IMR-90 (cell line): Measurements from ENCODE around the gene INPP5A. TPM values are rescaled to one million over a fixed set of nuclear protein-coding genes. Genes with fewer than 3 reads are reported as not detected.

Experiments used
- ATAC-seq: fragments of 200-7000 bp; cut with Tn5 transposase; 2 replicates; pipeline ENCODE4 v1.9.1; 2020; ENCODE audit warnings: low read depth, mild to moderate bottlenecking, moderate library complexity
- BruUV-seq: library from RNA; stranded (reverse); fragments of 400-500 nt; replicated peaks from 2 replicates; lab custom pipeline; 2021; lab: Mats Ljungman, UMichigan
- CTCF ChIA-PET: fragments of 300-600 bp; formaldehyde crosslinking; extraction: SDS; loops from one replicate; lab custom pipeline; 2021; ENCODE audit warnings: antibody characterized with exemption; lab: Yijun Ruan, JAX
- POLR2A ChIA-PET: fragments of 300-600 bp; sonication (Branson Sonifier 250); formaldehyde crosslinking; loops from one replicate; lab custom pipeline; 2022; ENCODE audit warnings: antibody characterized with exemption; ENCODE audit not compliant: unreplicated experiment; lab: Charles Lee
- DNase-seq: peaks from one replicate; pipeline ENCODE4 v3.0.0; 2013
- H2AFZ ChIP-seq: replicated peaks from 2 replicates; pipeline ENCODE3; 2013; ENCODE audit warnings: low read length, mild to moderate bottlenecking; ENCODE audit not compliant: poor library complexity
- H2AK5ac ChIP-seq: 2 replicates; pipeline ENCODE4 v1.6.1; 2013; ENCODE audit warnings: low read depth, low read length, inconsistent platforms
- H2AK9ac ChIP-seq: replicated peaks from 2 replicates; pipeline ENCODE3; 2013; ENCODE audit warnings: mild to moderate bottlenecking, low read depth, low read length, moderate library complexity; ENCODE audit not compliant: poor library complexity
- H2BK120ac ChIP-seq: 2 replicates; pipeline ENCODE4 v1.6.1; 2013; ENCODE audit warnings: low read depth, low read length, inconsistent platforms
- H2BK15ac ChIP-seq: 3 replicates; pipeline ENCODE4 v1.6.1; 2013; ENCODE audit warnings: low read depth, low read length, inconsistent platforms
- H2BK20ac ChIP-seq: 2 replicates; pipeline ENCODE4 v1.6.1; 2013; ENCODE audit warnings: low read depth, mild to moderate bottlenecking, inconsistent platforms, low read length, moderate library complexity
- H2BK5ac ChIP-seq: 2 replicates; pipeline ENCODE4 v1.6.1; 2013; ENCODE audit warnings: mild to moderate bottlenecking, low read depth, low read length, inconsistent platforms; ENCODE audit not compliant: poor library complexity, severe bottlenecking
- H3K14ac ChIP-seq: replicated peaks from 2 replicates; pipeline ENCODE4 v1.6.1; 2013; ENCODE audit warnings: low read depth, low read length, inconsistent platforms
- H3K18ac ChIP-seq: 2 replicates; pipeline ENCODE4 v1.6.1; 2013; ENCODE audit warnings: low read depth, low read length, control low read depth
- H3K23ac ChIP-seq: 2 replicates; pipeline ENCODE4 v1.6.1; 2013; ENCODE audit warnings: low read depth, low read length, inconsistent platforms
- H3K27ac ChIP-seq: 2 replicates; pipeline ENCODE4 v1.5.1; 2013; ENCODE audit warnings: mild to moderate bottlenecking, control low read depth, low read length; ENCODE audit not compliant: insufficient read depth
- H3K27me3 ChIP-seq: 2 replicates; pipeline ENCODE4 v1.6.1; 2013; ENCODE audit warnings: low read length; ENCODE audit not compliant: control insufficient read depth, insufficient read depth
- H3K36me3 ChIP-seq: 2 replicates; pipeline ENCODE4 v1.6.1; 2013; ENCODE audit warnings: low read length, mixed read lengths; ENCODE audit not compliant: control insufficient read depth, insufficient read depth
- H3K4ac ChIP-seq: 2 replicates; pipeline ENCODE4 v1.6.1; 2013; ENCODE audit warnings: low read depth, low read length, inconsistent platforms
- H3K4me1 ChIP-seq: 2 replicates; pipeline ENCODE4 v1.6.1; 2013; ENCODE audit warnings: low read length, mixed read lengths; ENCODE audit not compliant: control insufficient read depth, insufficient read depth
- H3K4me2 ChIP-seq: 2 replicates; pipeline ENCODE4 v1.6.1; 2013; ENCODE audit warnings: low read depth, mild to moderate bottlenecking, control low read depth, low read length, moderate library complexity
- H3K4me3 ChIP-seq: 2 replicates; pipeline ENCODE4 v1.5.1; 2013; ENCODE audit warnings: low read depth, mild to moderate bottlenecking, control low read depth, low read length, moderate library complexity; ENCODE audit not compliant: insufficient read depth
- H3K56ac ChIP-seq: 2 replicates; pipeline ENCODE4 v1.6.1; 2013; ENCODE audit warnings: low read length, inconsistent platforms; ENCODE audit not compliant: insufficient read depth; ENCODE audit errors: extremely low read depth
- H3K79me1 ChIP-seq, 2 experiments: 2 replicates each; pipeline ENCODE4 v1.6.1; 2013; ENCODE audit warnings: low read length in 2 of 2, inconsistent platforms in 1 of 2, low read depth in 1 of 2
- H3K9ac ChIP-seq: 2 replicates; pipeline ENCODE4 v1.6.1; 2013; ENCODE audit warnings: low read depth, low read length, control low read depth
- H3K9me1 ChIP-seq: 2 replicates; pipeline ENCODE4 v1.6.1; 2013; ENCODE audit warnings: low read length, inconsistent platforms; ENCODE audit not compliant: insufficient read depth
- H3K9me3 ChIP-seq: 2 replicates; pipeline ENCODE4 v1.6.1; 2013; ENCODE audit warnings: low read length; ENCODE audit not compliant: control insufficient read depth, insufficient read depth
- H4K20me1 ChIP-seq: 2 replicates; pipeline ENCODE4 v1.6.1; 2013; ENCODE audit warnings: low read length, inconsistent platforms; ENCODE audit not compliant: insufficient read depth
- H4K5ac ChIP-seq: 2 replicates; pipeline ENCODE4 v1.6.1; 2013; ENCODE audit warnings: mild to moderate bottlenecking, low read depth, low read length, control low read depth
- H4K8ac ChIP-seq, 2 experiments: 2 replicates each; pipeline ENCODE4 v1.6.1; 2013; ENCODE audit warnings: low read depth in 2 of 2, low read length in 2 of 2, control low read depth in 1 of 2, inconsistent platforms in 1 of 2
- H4K91ac ChIP-seq: 2 replicates; pipeline ENCODE4 v1.6.1; 2013; ENCODE audit warnings: low read depth, low read length, inconsistent platforms; ENCODE audit not compliant: insufficient read depth
- BHLHE40 ChIP-seq: fragments of 150-350 bp; IDR thresholded peaks from 2 replicates; pipeline ENCODE4 v1.6.1; 2016; ENCODE audit warnings: mild to moderate bottlenecking, low read depth, low read length
- FOS ChIP-seq: fragments of 150-350 bp; IDR thresholded peaks from 2 replicates; pipeline ENCODE4 v1.6.1; 2016; ENCODE audit warnings: low read depth, low read length
- MAFK ChIP-seq: IDR thresholded peaks from 2 replicates; pipeline ENCODE4 v1.6.1; 2012; ENCODE audit warnings: low read depth, low read length, improper control_type of control experiment
- NFE2L2 ChIP-seq: fragments of 150-350 bp; IDR thresholded peaks from 2 replicates; pipeline ENCODE4 v1.6.1; 2016; ENCODE audit warnings: low read depth, mild to moderate bottlenecking, low read length
- RAD21 ChIP-seq: IDR thresholded peaks from 2 replicates; pipeline ENCODE4 v1.6.1; 2012; ENCODE audit warnings: low read length, improper control_type of control experiment
- RCOR1 ChIP-seq: IDR thresholded peaks from 2 replicates; pipeline ENCODE4 v1.6.1; 2012; ENCODE audit warnings: mild to moderate bottlenecking, low read length, improper control_type of control experiment; ENCODE audit not compliant: insufficient replicate concordance
- RFX5 ChIP-seq: IDR thresholded peaks from 2 replicates; pipeline ENCODE4 v1.8.0; 2012; ENCODE audit warnings: low read depth, mild to moderate bottlenecking, low read length, moderate library complexity
- SMC3 ChIP-seq: fragments of 150-350 bp; IDR thresholded peaks from 2 replicates; pipeline ENCODE4 v1.6.1; 2016; ENCODE audit warnings: low read depth, mild to moderate bottlenecking, antibody characterized with exemption, low read length, moderate library complexity
- WGBS, 2 experiments: methylation state at CpG; one replicate each; pipeline versions ENCODE4 v1.1.5 to v1.1.7; 2013; ENCODE audit warnings: missing lambda C conversion rate in 2 of 2; ENCODE audit not compliant: insufficient read length in 1 of 2; ENCODE audit errors: extremely low coverage in 2 of 2; 5-methylcytosine and 5-hydroxymethylcytosine counted together
- dilution Hi-C: fragments of 300-500 bp; cut with HindIII; formaldehyde crosslinking; loops from one replicate; pipeline ENCODE4 v1.14.3; 2018; ENCODE audit warnings: low sequenced_read_pairs; ENCODE audit not compliant: unreplicated experiment
- in situ Hi-C: fragments of 300-500 bp; cut with MboI; formaldehyde crosslinking; loops from 3 replicates; pipeline ENCODE4 v1.14.3; 2019; ENCODE audit warnings: low sequenced_read_pairs, inconsistent platforms, mixed read lengths
- intact Hi-C: fragments of 100-400 bp; cut with micrococcal nuclease; formaldehyde crosslinking; loops from 2 replicates; pipeline ENCODE4 v1.10.0; 2022
- polyA plus RNA-seq, 3 experiments: library from polyadenylated mRNA; depleted of rRNA; stranded (reverse); fragments of >200 nt; gene quantifications; 2 replicates each; pipeline ENCODE4 v1.2.3, GENCODE V29; 2012; ENCODE audit warnings: low replicate concordance in 1 of 3
- total RNA-seq: library from RNA; depleted of rRNA; stranded (reverse); fragments of >200 nt; gene quantifications from 2 replicates; pipeline ENCODE4 v1.2.3, GENCODE V29; 2012
- TF ChIP-seq, protein P1 (sequence below): fragments of 150-350 bp; IDR thresholded peaks from 2 replicates; pipeline ENCODE4 v1.6.1; 2017; ENCODE audit warnings: mild to moderate bottlenecking, antibody characterized with exemption, low read length, low read depth
- TF ChIP-seq, protein P2 (sequence below): conservative IDR thresholded peaks from 2 replicates; pipeline ENCODE4 v1.5.1; 2012; ENCODE audit warnings: mild to moderate bottlenecking, low read depth, low read length, improper control_type of control experiment
- TF ChIP-seq, protein P3 (sequence below): fragments of 150-350 bp; IDR thresholded peaks from 2 replicates; pipeline ENCODE4 v1.6.1; 2016; ENCODE audit warnings: low read depth, mild to moderate bottlenecking, low read length, moderate library complexity, borderline replicate concordance

The INPP5A gene
- total and polyA plus RNA-seq, 2 of the 4 experiments (the other 2 are of a cell fraction): 21.4 to 36.7 TPM

DNA sequence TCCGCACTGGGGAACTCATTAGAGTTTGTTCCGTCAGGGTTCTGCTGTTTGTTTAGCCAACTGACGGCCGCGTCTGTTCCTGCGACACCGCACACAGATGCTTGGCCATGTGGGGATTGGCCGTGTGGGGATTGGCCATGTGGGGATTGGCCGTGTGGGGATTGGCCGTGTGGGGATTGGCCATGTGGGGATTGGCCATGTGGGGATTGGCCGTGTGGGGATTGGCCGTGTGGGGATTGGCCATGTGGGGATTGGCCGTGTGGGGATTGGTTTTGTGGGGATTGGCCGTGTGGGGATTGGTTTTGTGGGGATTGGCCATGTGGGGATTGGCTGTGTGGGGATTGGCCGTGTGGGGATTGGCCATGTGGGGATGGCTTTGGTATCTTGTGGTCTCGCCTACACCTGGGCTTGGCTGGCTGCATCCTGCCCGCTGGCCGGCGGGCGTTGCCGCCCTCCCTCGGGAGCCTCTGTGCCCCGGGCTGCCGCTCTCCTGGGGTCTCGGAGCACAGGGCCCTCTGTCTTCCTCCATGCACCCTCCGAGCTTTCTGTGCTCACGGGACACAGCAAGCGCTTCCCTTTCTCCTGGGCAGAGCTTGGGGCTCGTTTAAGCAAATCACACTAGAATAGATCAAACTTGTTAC, 185.9 kb downstream of the INPP5A start:
- Histone ChIP-seq H3K27ac (no peak overlapping the region), H2BK15ac (no peak overlapping the region)
- TF ChIP-seq, protein P1, sequence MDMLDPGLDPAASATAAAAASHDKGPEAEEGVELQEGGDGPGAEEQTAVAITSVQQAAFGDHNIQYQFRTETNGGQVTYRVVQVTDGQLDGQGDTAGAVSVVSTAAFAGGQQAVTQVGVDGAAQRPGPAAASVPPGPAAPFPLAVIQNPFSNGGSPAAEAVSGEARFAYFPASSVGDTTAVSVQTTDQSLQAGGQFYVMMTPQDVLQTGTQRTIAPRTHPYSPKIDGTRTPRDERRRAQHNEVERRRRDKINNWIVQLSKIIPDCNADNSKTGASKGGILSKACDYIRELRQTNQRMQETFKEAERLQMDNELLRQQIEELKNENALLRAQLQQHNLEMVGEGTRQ: no peak
- TF ChIP-seq FOS (no peak), SMC3 (no peak), RFX5 (no peak), NFE2L2 (no peak), MAFK (no peak), RAD21 (no peak), RCOR1 (no peak), BHLHE40 (no peak)
- TF ChIP-seq, protein P2, sequence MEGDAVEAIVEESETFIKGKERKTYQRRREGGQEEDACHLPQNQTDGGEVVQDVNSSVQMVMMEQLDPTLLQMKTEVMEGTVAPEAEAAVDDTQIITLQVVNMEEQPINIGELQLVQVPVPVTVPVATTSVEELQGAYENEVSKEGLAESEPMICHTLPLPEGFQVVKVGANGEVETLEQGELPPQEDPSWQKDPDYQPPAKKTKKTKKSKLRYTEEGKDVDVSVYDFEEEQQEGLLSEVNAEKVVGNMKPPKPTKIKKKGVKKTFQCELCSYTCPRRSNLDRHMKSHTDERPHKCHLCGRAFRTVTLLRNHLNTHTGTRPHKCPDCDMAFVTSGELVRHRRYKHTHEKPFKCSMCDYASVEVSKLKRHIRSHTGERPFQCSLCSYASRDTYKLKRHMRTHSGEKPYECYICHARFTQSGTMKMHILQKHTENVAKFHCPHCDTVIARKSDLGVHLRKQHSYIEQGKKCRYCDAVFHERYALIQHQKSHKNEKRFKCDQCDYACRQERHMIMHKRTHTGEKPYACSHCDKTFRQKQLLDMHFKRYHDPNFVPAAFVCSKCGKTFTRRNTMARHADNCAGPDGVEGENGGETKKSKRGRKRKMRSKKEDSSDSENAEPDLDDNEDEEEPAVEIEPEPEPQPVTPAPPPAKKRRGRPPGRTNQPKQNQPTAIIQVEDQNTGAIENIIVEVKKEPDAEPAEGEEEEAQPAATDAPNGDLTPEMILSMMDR: no peak
- TF ChIP-seq, protein P3, sequence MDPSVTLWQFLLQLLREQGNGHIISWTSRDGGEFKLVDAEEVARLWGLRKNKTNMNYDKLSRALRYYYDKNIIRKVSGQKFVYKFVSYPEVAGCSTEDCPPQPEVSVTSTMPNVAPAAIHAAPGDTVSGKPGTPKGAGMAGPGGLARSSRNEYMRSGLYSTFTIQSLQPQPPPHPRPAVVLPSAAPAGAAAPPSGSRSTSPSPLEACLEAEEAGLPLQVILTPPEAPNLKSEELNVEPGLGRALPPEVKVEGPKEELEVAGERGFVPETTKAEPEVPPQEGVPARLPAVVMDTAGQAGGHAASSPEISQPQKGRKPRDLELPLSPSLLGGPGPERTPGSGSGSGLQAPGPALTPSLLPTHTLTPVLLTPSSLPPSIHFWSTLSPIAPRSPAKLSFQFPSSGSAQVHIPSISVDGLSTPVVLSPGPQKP: no peak

More for the DNA sequence above, 185.9 kb downstream of the INPP5A start:
- no peak overlapping the region for H3K23ac ChIP-seq
- BruUV-seq: no TSS peak
- no peak overlapping the region for H4K8ac ChIP-seq
- no peaks in the 10 kb centered on the region; the same call in 1 of the 2 replicates for H4K20me1 ChIP-seq
- H2AK5ac ChIP-seq: no peak overlapping the region
- H2AFZ ChIP-seq: no peak overlapping the region
- H3K4ac ChIP-seq: no peak overlapping the region
- no peaks in the 10 kb centered on the region for H3K27me3 ChIP-seq
- H3K9ac ChIP-seq: no peak overlapping the region
- H2BK20ac ChIP-seq: no peak overlapping the region
- H3K56ac ChIP-seq: no peak overlapping the region
- H2AK9ac ChIP-seq: no peak overlapping the region
- peaks cover 5% of the 10 kb centered on the region for H3K36me3 ChIP-seq
- H3K4me1 ChIP-seq: peaks cover 7% of the 10 kb centered on the region
- intact Hi-C loops: no loop called here
- no peak overlapping the region for H4K5ac ChIP-seq
- in situ Hi-C loops: no loop called here
- H2BK5ac ChIP-seq: no peak overlapping the region
- no peak overlapping the region for H3K14ac ChIP-seq
- 80% methylated on average over 1 of the region's 29 CpGs; no CpG with 5 or more reads in 1 of the 2 experiments for WGBS, 2 experiments
- peaks cover under 1% of the 10 kb centered on the region; the same call in 1 of the 2 replicates for H3K9me3 ChIP-seq
- no peak overlapping the region for H3K18ac ChIP-seq
- POLR2A ChIA-PET: no interaction called here
- DNase-seq: no peak
- ATAC-seq: no peak
- H2BK120ac ChIP-seq: no peak overlapping the region
- no peak overlapping the region for H4K91ac ChIP-seq
- H3K9me1 ChIP-seq: no peaks in the 10 kb centered on the region; the same call in 1 of the 2 replicates
- H3K4me2 ChIP-seq: no peak overlapping the region
- peaks cover 0 to 2% of the 10 kb centered on the region in 2 experiments; a peak in 1 of 4 replicates for H3K79me1 ChIP-seq
- CTCF ChIA-PET: no interaction called here
- H3K4me3 ChIP-seq: no peak overlapping the region
- dilution Hi-C loops: no loop called here
